ENCODE data around the gene RPS6KA1. TPM values are rescaled to one million over a fixed set of nuclear protein-coding genes. Genes with fewer than 3 reads are reported as not detected.

Gene RPS6KA1
- polyA plus RNA-seq, 1 experiment, result 3.2 TPM

DNA sequence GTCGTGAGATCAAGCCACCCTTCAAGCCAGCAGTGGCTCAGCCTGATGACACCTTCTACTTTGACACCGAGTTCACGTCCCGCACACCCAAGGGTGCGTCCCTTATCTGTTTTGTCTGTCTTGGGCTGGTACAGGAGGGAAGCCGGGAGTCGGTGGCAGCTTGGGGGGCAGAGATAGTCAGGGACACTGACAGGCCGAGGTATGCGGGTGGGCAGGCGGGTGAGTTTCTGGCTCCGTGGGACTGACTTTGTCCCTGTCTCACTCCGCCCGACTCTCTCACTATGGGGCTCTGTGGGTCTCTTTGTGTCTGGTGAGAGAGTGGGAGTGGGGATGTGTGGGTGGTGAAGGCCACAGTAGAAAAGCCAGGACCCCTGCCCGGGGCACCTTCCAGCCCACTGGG, 27.4 kb downstream of the RPS6KA1 start:
- ChIA-PET POLR2A (no interaction called here), CTCF (no interaction called here)
- TF ChIP-seq, protein P1, sequence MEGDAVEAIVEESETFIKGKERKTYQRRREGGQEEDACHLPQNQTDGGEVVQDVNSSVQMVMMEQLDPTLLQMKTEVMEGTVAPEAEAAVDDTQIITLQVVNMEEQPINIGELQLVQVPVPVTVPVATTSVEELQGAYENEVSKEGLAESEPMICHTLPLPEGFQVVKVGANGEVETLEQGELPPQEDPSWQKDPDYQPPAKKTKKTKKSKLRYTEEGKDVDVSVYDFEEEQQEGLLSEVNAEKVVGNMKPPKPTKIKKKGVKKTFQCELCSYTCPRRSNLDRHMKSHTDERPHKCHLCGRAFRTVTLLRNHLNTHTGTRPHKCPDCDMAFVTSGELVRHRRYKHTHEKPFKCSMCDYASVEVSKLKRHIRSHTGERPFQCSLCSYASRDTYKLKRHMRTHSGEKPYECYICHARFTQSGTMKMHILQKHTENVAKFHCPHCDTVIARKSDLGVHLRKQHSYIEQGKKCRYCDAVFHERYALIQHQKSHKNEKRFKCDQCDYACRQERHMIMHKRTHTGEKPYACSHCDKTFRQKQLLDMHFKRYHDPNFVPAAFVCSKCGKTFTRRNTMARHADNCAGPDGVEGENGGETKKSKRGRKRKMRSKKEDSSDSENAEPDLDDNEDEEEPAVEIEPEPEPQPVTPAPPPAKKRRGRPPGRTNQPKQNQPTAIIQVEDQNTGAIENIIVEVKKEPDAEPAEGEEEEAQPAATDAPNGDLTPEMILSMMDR (IDR thresholded peaks at IDR 0.05; ENCODE audit: insufficient read depth, low read depth, low read length), result no peak

DNA sequence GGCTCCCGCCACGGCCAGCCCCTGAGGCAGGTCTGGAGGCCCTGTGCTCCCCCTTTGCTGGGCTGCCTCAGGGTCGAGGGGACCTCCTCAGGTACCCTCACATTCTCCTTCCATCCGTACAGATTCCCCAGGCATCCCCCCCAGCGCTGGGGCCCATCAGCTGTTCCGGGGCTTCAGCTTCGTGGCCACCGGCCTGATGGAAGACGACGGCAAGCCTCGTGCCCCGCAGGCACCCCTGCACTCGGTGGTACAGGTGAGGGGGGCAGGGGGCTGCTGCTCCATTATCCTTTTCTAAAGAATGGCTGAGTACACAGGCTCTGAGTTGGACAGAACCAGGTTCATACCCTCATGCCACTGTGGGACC, 29.1 kb downstream of the RPS6KA1 start:
- H3K4me3 ChIP-seq (ENCODE audit: low read depth, low read length), result no peak overlapping the region
- H3K36me3 ChIP-seq (ENCODE audit: control insufficient read depth, insufficient read depth, low read length), result no peaks in the 10 kb centered on the region; the same call in 1 of the 2 replicates
- ChIA-PET CTCF (interaction anchor here (2.1 kb wide), 1 partner anchor 20 kb away, joined by 7 read pairs; no protein-coding TSS in a partner anchor), POLR2A (no interaction called here)
- H3K27me3 ChIP-seq (ENCODE audit: control insufficient read depth, insufficient read depth, low read length), result no peaks in the 10 kb centered on the region
- TF ChIP-seq, protein P1 (IDR thresholded peaks at IDR 0.05; ENCODE audit: insufficient read depth, low read depth, low read length), result no peak
- no peak for DNase-seq (ENCODE audit: low read depth)

More for the DNA sequence above, 27.4 kb downstream of the RPS6KA1 start:
- no peak for DNase-seq (ENCODE audit: low read depth)
- Histone ChIP-seq H3K27me3 (ENCODE audit: control insufficient read depth, insufficient read depth, low read length) (no peaks in the 10 kb centered on the region), H3K36me3 (ENCODE audit: control insufficient read depth, insufficient read depth, low read length) (no peaks in the 10 kb centered on the region; the same call in 1 of the 2 replicates), H3K4me3 (ENCODE audit: low read depth, low read length) (no peak overlapping the region)

DNA sequence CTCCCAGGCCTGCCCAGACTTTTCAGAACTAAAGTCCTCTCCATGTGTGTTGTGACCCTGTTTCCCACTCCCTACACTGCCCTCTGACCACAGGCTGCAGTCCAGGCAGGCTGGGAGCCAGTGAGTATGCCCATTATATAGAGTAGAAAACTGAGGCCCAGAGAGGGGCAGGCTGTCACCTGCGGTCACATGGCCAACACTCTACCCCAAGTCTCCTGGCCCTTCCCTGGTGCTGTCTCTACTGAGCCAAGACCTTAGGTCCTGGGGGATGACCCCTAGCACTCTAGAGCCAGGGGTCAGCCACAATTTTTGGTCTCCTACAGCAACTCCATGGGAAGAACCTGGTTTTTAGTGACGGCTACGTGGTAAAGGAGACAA, 30.8 kb downstream of the RPS6KA1 start:
- DNase-seq (ENCODE audit: low read depth), result no peak
- POLR2A ChIA-PET, result no interaction called here
- Histone ChIP-seq H3K27me3 (ENCODE audit: control insufficient read depth, insufficient read depth, low read length) (no peaks in the 10 kb centered on the region), H3K4me3 (ENCODE audit: low read depth, low read length) (no peak overlapping the region), H3K36me3 (ENCODE audit: control insufficient read depth, insufficient read depth, low read length) (no peaks in the 10 kb centered on the region)
- CTCF ChIA-PET, result interaction anchor here (2.1 kb wide), 1 partner anchor 22 kb away, joined by 7 read pairs; no protein-coding TSS in a partner anchor
- TF ChIP-seq, protein P1 (IDR thresholded peaks at IDR 0.05; ENCODE audit: insufficient read depth, low read depth, low read length), result no peak

DNA sequence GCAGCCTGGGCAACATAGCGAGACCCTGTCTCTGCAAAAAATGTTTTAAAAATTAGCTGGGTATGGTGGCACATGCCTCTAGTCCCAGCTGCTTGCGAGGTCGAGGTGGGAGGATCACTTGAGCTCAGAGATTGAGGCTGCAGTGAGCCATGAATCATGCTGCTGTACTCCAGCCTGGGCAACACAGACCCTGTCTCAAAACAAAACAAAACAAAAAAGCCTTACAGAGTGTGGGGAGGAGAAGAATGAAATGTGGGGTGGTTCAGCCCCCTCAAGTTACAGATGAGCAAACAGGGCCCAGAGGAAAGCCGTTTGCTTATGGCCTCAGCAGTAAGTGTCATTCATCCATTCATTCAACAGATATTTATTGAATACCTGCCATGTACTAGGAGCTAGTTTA, 40.7 kb downstream of the RPS6KA1 start:
- TF ChIP-seq, protein P1 (IDR thresholded peaks at IDR 0.05; ENCODE audit: insufficient read depth, low read depth, low read length), result no peak
- Histone ChIP-seq H3K36me3 (ENCODE audit: control insufficient read depth, insufficient read depth, low read length) (no peaks in the 10 kb centered on the region), H3K4me3 (ENCODE audit: low read depth, low read length) (no peak overlapping the region), H3K27me3 (ENCODE audit: control insufficient read depth, insufficient read depth, low read length) (no peaks in the 10 kb centered on the region)
- ChIA-PET CTCF (interaction anchor here (1.0 kb wide), 1 partner anchor 12 kb away, joined by 4 read pairs; no protein-coding TSS in a partner anchor), POLR2A (no interaction called here)
- DNase-seq (ENCODE audit: low read depth), result no peak

DNA sequence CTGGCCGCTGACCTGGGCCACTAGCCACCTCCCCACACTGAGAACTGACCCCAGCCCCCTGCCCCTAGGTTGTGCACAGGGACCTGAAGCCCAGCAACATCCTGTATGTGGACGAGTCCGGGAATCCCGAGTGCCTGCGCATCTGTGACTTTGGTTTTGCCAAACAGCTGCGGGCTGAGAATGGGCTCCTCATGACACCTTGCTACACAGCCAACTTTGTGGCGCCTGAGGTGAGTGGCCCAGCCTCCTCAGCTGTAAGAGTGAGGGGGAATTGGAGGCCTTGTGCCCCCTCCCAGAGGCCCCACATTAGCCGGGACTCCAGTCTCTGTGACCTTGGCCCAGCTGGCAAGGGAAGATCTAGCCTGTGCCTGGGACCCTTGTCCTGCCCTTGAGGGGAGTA, 41.8 kb downstream of the RPS6KA1 start:
- POLR2A ChIA-PET, result no interaction called here
- TF ChIP-seq, protein P1 (IDR thresholded peaks at IDR 0.05; ENCODE audit: insufficient read depth, low read depth, low read length), result no peak
- Histone ChIP-seq H3K27me3 (ENCODE audit: control insufficient read depth, insufficient read depth, low read length) (no peaks in the 10 kb centered on the region), H3K36me3 (ENCODE audit: control insufficient read depth, insufficient read depth, low read length) (no peaks in the 10 kb centered on the region), H3K4me3 (ENCODE audit: low read depth, low read length) (no peak overlapping the region)
- no peak for DNase-seq (ENCODE audit: low read depth)
- CTCF ChIA-PET, result no interaction called here
